HG03095 (cell line): ENCODE data around the gene TBC1D7.
A peak's percentile ranks its signal among the peaks of the same experiment; 100 is the strongest.

Source experiments
- ATAC-seq: cut with Tn5 transposase; IDR thresholded peaks from one replicate; pipeline ENCODE4 v1.9.1; 2021; ENCODE audit warnings: moderate library complexity; ENCODE audit not compliant: unreplicated experiment

TBC1D7 gene

GRCh38 chr6:13273931-13274706 lies 54.2 kb downstream of the TBC1D7 start:
- ATAC-seq, result peak; percentile 43

GRCh38 chr6:13273202-13273930 lies 55.0 kb downstream of the TBC1D7 start:
- no peak for ATAC-seq

GRCh38 chr6:13272131-13273046 lies 55.9 kb downstream of the TBC1D7 start:
- peak; percentile 58 for ATAC-seq

GRCh38 chr6:13268913-13269518 lies 59.3 kb downstream of the TBC1D7 start:
- ATAC-seq, result no peak

- ATAC-seq, result no peak
Measured at GRCh38 chr6:13267142-13267651, 61.1 kb downstream of the TBC1D7 start.

- no peak for ATAC-seq
Measured at GRCh38 chr6:13263669-13264068, 64.7 kb downstream of the TBC1D7 start.

- ATAC-seq, result no peak
Measured at GRCh38 chr6:13262302-13263230, 65.8 kb downstream of the TBC1D7 start.

GRCh38 chr6:13261464-13261994 lies 66.8 kb downstream of the TBC1D7 start:
- ATAC-seq, result peak; percentile 61

GRCh38 chr6:13260831-13261230 lies 67.5 kb downstream of the TBC1D7 start:
- no peak for ATAC-seq

GRCh38 chr6:13260101-13260598 lies 68.2 kb downstream of the TBC1D7 start:
- no peak for ATAC-seq

- peak; percentile 41 for ATAC-seq
Measured at GRCh38 chr6:13259393-13259792, 68.9 kb downstream of the TBC1D7 start.

- ATAC-seq, result no peak
Measured at GRCh38 chr6:13256266-13257001, 71.9 kb downstream of the TBC1D7 start.
